Adipocyte (in vitro differentiated cells): ENCODE measurements around the gene PARP4.
"Not testable (repeated sequence)": the region's sequence is repeated elsewhere in the genome, so short reads cannot be mapped to it uniquely, and the experiment has no call there.

Source experiments
- DNase-seq: peaks from one replicate; pipeline ENCODE4 v3.0.0-alpha.2; 2015; ENCODE audit warnings: low read depth
- H3K27me3 ChIP-seq: replicated peaks from 2 replicates; pipeline ENCODE4 v1.7.0; 2013; ENCODE audit warnings: mild to moderate bottlenecking, low read length, moderate library complexity; ENCODE audit not compliant: control insufficient read depth, insufficient read depth
- H3K36me3 ChIP-seq: 2 replicates; pipeline ENCODE4 v1.7.0; 2013; ENCODE audit warnings: low read length, mild to moderate bottlenecking, moderate library complexity; ENCODE audit not compliant: control insufficient read depth, insufficient read depth, severe bottlenecking
- H3K4me1 ChIP-seq: 2 replicates; pipeline ENCODE4 v1.7.0; 2013; ENCODE audit warnings: mild to moderate bottlenecking, low read length, moderate library complexity; ENCODE audit not compliant: control insufficient read depth, insufficient read depth
- H3K4me3 ChIP-seq: 2 replicates; pipeline ENCODE4 v1.7.0; 2013; ENCODE audit warnings: mild to moderate bottlenecking, low read length, moderate library complexity
- H3K9ac ChIP-seq: 2 replicates; pipeline ENCODE4 v1.7.0; 2013; ENCODE audit warnings: mild to moderate bottlenecking, low read length, moderate library complexity
- H3K9me3 ChIP-seq: 2 replicates; pipeline ENCODE4 v1.7.0; 2013; ENCODE audit warnings: mild to moderate bottlenecking, low read length, moderate library complexity; ENCODE audit not compliant: control insufficient read depth

The PARP4 gene

DNA sequence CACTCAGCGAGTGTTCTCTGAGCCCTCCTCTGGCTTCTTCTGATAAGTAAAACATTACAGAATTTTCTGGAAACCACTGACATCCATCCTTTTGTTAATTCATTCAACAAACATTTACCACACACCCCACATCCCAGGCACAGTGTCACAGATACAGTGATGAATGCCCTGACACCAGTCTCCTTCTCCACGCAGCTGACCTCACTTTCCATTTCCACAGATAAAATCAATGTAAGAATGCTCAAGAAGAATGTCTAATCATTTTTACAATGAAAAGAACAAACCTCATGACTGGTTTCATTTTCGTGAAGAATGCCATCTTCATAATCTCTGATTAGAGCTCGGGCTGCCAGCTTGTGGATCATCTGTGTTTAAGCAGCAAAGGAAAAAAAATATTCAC, 69.2 kb downstream of the PARP4 start:
- peaks cover 88% of the 10 kb centered on the region for H3K36me3 ChIP-seq
- DNase-seq: no peak
- no peaks in the 10 kb centered on the region for H3K27me3 ChIP-seq
- no peak overlapping the region for H3K4me3 ChIP-seq
- no peaks in the 10 kb centered on the region for H3K4me1 ChIP-seq
- no peak overlapping the region for H3K9ac ChIP-seq
- H3K9me3 ChIP-seq: no peaks in the 10 kb centered on the region

DNA sequence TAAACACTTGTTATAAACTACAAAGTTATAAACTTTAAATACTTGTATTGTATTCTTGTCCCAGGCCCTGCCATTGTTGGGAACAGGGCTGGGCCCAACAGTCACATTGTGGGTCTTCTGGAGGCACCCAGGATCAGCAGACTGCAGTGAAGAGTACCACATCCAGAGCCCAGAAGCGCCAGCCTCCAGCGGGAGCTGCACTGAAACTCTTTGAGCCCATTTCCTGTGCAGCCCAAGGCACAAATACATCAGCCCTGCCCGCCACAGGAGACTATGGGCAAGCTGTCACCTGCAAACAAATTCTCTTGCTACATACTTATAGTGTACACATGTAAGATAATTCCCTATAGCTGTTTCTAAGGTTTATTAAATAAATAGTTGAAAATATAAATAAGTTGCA, 86.5 kb downstream of the PARP4 start:
- H3K27me3 ChIP-seq, DNase-seq, H3K4me1 ChIP-seq, H3K9me3 ChIP-seq, H3K9ac ChIP-seq, H3K4me3 ChIP-seq: not testable (repeated sequence)
- H3K36me3 ChIP-seq: peaks cover 68% of the 10 kb centered on the region

DNA sequence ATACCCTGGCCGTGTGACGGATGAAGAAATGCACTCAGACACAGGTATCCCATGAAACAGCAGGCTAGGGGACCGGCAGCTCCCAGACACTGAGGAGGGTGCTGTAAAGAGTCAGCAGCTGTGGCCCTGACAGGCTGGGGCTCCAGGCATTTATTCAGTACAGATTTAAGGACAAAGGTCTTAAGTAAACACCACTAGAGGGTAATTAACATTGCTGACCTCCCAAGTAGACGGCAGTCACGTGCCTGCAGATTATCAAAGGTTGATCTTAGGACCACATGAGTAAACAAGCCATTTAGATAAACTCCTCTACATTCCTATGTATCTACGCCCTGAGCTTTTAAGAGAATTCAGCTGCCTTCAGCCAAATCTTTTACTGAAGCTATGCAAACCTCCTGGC, 92.9 kb downstream of the PARP4 start:
- H3K4me3 ChIP-seq, H3K9ac ChIP-seq, H3K9me3 ChIP-seq, H3K4me1 ChIP-seq, DNase-seq, H3K27me3 ChIP-seq: not testable (repeated sequence)
- peaks cover 35% of the 10 kb centered on the region for H3K36me3 ChIP-seq

DNA sequence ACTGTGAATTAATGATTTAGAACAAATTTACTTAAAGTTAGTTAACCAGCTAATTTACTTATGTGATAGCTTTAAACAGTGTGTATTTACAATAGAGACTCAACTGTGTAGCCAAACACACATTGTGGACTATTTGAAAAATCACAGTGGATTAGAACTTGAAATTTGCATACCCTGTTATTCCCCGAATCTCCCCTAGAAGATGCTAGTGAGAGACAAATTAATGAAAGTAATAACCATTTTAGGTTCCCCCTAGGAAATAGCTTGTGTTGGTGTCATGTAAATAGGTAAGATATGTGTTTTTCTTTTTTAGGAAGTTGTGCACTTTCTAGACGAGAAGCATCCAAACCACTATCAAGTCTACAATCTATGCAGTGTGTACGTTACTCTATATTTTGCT, 104.7 kb downstream of the PARP4 start:
- no peak overlapping the region for H3K4me3 ChIP-seq
- H3K27me3 ChIP-seq: no peaks in the 10 kb centered on the region
- no peaks in the 10 kb centered on the region for H3K36me3 ChIP-seq
- DNase-seq: no peak
- no peak overlapping the region for H3K9ac ChIP-seq
- no peaks in the 10 kb centered on the region for H3K4me1 ChIP-seq
- no peaks in the 10 kb centered on the region for H3K9me3 ChIP-seq

DNA sequence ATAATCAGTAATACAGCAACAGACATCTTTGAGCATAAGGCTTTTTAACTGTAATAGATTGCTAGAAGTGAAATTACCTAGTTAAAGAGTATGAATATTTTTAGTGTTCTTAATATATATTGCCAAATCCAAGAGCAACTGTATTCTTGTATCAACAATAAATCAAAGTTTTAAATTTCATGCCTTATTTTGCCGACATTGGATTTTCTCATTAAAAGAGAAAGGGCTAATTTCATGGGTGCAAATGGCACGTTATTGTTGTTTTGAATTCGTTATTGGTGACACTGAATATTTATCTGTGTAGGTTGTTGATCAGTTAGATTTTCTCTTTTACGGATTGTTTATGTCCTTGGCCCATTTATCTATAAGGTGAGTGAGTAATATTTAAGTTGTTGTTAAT, 106.1 kb downstream of the PARP4 start:
- DNase-seq: no peak
- no peaks in the 10 kb centered on the region for H3K36me3 ChIP-seq
- H3K27me3 ChIP-seq: no peaks in the 10 kb centered on the region
- H3K9me3 ChIP-seq: no peaks in the 10 kb centered on the region
- H3K4me3 ChIP-seq: no peak overlapping the region
- H3K4me1 ChIP-seq: no peaks in the 10 kb centered on the region
- H3K9ac ChIP-seq: no peak overlapping the region

DNA sequence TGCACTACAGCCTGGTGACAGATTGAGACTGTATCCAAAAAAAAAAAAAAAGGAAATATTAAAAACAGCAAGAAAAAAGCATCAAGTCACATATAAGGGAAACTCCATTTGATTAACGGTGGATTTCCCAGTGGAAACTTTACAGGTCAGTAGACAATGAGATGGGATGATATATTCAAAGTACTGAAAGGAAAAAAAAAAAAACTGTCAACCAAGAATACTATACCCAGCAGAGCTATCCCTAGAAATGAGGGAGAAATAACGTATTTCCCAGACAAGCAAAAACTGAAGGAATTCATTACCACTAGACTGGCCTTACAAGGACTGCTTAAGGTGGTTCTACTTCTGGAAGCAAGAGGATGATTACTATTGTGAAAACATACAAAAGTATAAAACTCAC, 115.8 kb downstream of the PARP4 start:
- no peaks in the 10 kb centered on the region for H3K4me1 ChIP-seq
- H3K36me3 ChIP-seq: no peaks in the 10 kb centered on the region
- no peak overlapping the region for H3K9ac ChIP-seq
- DNase-seq: no peak
- H3K4me3 ChIP-seq: no peak overlapping the region
- peaks cover 9% of the 10 kb centered on the region for H3K27me3 ChIP-seq
- peaks cover 9% of the 10 kb centered on the region for H3K9me3 ChIP-seq

DNA sequence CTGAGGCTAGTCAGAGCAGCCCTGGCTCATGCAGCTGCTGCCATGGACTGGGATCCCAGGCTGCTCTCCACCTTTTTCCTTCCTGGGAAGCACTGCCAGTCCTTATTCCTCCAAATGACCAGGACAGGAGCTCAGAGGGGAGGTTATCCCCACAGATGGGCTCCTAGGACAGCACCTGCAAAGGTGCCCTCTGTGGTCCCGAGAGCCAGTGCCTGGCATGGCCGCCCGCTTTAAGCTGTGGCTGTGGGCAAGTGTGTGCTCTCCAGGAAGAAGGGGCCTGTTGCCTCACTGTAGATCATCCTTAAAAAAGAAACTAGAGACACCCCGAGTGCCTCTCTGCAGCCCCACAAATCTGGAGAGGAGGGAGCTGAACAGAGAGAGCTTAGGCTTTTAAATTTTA, 119.6 kb downstream of the PARP4 start:
- Histone ChIP-seq H3K36me3 (no peaks in the 10 kb centered on the region), H3K9me3 (peaks cover 9% of the 10 kb centered on the region)
- DNase-seq: no peak

DNA sequence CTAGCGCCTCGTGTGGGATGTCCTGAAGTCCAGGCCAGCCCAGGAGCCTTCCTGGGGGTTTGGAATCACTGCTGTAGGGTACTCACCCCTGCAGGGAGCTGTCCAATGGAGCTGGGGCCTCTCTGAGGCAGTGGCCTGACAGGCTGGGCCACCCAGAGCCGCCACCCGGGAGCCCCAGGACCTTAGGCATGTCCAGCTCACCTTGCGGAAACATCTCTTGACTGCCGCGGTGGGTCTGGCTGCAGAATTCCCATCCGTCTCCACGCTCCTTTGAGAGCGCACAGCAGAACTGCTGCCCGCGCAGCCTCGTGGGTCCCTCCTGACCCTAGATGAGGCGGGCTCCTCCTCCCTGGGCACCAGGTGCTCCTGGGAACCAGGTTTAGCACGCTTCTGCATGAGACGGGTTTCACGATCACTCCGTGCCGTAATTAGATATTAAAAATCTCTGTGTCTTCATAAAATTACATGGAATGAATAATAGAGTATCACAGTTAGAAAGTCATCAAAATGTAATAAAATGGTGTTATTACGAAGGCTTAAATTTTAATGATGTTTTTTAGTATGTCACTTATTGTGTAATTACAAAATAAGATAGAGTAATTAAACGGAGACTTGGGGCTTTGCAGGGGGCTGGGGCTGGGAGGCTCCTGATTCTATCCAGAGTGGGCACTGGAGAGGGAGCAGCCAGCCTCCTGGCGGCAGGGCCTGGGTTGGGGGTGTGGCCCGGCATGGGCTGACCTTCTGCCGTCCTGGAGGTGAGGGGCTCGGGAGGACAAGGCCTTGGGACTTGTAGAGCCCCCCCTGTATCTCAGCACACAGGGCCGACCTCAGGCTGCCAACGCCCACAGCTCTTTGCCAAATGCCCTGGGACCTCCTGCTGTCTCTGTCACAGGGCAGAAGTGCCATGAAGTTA, 120.6 kb downstream of the PARP4 start:
- H3K4me1 ChIP-seq, H3K9ac ChIP-seq, H3K4me3 ChIP-seq, H3K9me3 ChIP-seq, DNase-seq, H3K36me3 ChIP-seq: not testable (repeated sequence)
- H3K27me3 ChIP-seq: peaks cover 28% of the 10 kb centered on the region

More for the DNA sequence above, 119.6 kb downstream of the PARP4 start:
- Histone ChIP-seq H3K27me3 (peaks cover 23% of the 10 kb centered on the region), H3K4me3 (no peak overlapping the region), H3K4me1 (no peaks in the 10 kb centered on the region), H3K9ac (no peak overlapping the region)

DNA sequence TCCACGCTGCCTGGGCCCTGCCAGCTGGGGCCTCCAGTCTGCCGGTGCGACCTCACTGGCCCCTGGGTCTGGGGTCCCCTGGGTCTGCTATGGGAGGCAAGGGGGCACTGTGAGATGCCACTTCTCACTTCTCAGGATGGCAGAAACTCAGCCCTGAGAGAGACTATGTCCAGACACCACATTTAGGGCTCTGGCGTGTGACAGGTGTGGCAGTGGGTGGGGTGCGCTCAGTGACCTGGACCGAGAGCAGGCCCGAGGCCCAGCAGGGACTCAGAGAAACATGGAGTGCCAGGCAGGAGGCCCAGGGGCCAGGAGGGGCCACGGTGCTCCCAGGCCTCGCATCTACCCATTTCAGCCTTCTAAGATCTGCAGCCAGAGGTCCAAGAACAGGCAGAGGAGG, 121.8 kb downstream of the PARP4 start:
- H3K36me3 ChIP-seq, H3K9ac ChIP-seq, H3K4me3 ChIP-seq, H3K9me3 ChIP-seq, H3K4me1 ChIP-seq, DNase-seq: not testable (repeated sequence)
- peaks cover 33% of the 10 kb centered on the region for H3K27me3 ChIP-seq

DNA sequence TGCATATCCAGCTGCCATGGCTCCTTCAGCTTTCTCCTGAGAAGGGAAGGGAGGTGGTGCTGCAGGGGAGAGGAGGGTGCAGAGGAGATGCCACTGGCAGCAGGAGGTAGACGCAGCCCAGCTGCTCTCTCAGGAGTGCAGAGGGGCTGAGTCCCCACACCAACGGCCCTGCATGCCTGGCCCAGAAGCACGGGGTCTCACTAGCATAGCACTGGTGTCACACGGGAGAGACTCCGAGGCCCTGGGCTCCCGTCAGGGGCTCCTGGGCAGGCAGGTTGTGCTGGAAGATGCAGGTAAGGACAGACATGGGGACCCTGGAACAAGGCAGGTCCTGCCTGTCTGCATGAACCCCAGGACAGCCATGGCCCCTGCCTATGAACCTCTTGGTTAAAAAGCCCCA, 123.1 kb downstream of the PARP4 start:
- Histone ChIP-seq H3K27me3 (peaks cover 33% of the 10 kb centered on the region), H3K4me3 (no peak overlapping the region), H3K36me3 (no peaks in the 10 kb centered on the region), H3K9ac (no peak overlapping the region), H3K4me1 (no peaks in the 10 kb centered on the region), H3K9me3 (no peaks in the 10 kb centered on the region)
- DNase-seq: no peak

DNA sequence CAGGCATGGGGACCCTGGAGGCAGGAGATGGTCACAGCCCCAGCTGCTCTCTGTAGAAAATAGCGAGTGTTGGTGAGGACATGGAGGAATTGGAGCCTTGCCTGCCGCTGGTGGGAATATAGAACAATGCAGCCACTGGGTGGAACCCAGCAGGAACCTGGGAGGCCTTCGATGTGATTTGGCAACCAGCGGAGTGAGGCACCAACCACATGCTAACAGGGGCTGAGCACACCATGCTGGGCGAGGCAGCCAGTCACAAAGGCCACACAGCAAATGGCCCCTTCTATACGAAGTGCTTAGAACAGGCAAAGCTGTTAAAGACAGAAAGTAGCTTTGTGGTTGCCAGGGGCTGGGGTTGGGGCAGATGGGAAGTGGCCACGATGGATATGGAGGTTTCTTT, 123.8 kb downstream of the PARP4 start:
- not testable (repeated sequence) for H3K9me3 ChIP-seq

More for the DNA sequence above, 123.8 kb downstream of the PARP4 start:
- peaks cover 33% of the 10 kb centered on the region for H3K27me3 ChIP-seq
- DNase-seq, H3K4me1 ChIP-seq, H3K9ac ChIP-seq, H3K4me3 ChIP-seq, H3K36me3 ChIP-seq: not testable (repeated sequence)
